Posterior cingulate gyrus (tissue), 11 donors: Measurements from ENCODE around the gene HPCAL1.

Source experiments
- DNase-seq, 10 donors: peaks; one replicate each; pipeline versions ENCODE4 v3.0.0 to v3.0.0-alpha.2; 2020 to 2021; ENCODE audit warnings: mixed read lengths in 3 of 10
- intact Hi-C: fragments of 100-400 bp; cut with DNase I; formaldehyde crosslinking; loops from one replicate; pipeline ENCODE4 v1.15.1; 2023

The HPCAL1 gene

DNA sequence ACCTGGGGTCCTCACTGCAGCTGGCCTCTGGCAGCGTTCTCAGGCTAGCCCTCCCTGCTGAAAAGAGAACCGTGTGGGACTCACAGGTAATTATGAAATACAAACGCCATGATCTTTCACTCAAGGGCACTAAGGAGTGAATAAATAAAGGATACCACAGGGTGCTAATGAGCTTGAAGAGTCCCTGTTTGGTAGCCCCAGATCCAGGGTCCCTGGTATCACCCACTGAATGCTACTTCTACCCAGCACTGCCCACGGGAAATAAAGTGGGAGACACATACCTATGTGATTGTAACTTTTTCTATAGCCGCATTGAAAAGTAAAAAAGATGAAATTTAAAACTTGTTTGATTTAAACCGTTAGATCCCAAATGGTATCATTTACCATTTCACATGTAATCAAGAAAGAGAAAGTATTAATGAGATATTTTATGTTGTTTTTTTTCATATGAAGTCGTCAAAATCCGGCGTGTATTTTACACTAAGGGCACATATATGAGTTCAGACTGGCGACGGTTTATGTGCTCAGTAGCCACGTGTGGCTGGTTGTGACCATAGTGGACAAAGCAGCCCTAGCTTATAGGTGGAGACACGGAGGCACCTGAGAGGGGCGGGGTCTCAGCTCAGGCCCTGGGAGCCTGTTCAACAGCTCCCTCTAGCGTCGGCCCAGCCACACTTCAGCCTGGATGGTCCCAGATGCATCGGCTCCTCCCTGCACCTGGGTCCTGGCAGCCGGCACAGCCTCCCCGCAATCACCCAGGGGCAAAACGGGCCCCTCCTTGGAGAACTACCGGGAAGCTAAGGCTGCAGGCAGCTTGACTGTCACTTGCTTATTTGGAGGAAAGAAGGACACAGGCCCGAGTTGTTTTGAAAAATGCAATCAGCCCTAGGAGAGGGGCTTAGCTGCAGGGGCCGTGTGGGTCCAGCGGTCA, 106.2 kb downstream of the HPCAL1 start:
- DNase-seq: peak; percentile 47 to 96 (median 75)
- intact Hi-C loops: loop anchor here (1.0 to 5.0 kb wide), 3 partner anchors 107 to 139 kb away; partner anchors contain the start of gene HPCAL1

DNA sequence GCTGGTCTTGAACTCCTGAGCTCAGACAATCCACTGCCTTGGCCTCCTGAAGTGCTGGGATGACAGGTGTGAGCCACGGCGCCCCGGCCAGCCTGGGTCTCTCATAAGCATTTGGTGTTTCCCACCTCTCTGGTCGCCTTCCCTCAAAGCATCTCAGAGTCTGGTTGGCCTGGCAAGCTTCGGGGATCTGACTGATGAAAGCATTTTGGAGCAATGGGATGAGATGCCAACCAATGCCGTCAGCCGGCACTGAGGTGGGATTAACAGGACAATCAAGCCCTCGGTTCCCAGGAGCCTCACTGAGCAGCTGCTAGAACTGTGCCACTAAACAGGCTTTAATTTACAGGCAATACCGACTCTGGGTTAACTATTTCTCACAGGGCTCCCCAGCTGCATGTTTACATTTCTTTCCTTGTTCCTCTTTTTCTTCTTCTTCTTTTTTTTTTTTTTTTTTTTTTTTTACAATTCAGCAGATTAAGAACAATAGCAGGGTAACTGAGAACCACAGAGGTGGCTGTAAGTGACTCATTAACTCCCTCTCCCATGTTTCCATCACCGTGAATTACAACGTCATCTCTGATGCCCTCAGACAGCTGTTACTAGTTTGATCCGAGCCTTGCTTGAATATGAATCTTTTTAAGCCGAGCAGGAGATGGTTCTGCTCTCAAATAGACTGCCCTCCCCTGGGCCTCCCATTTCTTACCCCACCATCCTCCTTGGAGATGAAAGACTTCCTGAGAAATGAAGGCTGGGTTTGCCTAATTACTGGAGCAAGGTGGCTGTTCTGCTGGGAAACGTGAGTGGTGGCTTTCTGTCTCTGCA, 107.5 kb downstream of the HPCAL1 start:
- intact Hi-C loops: no loop called here
- no peak for DNase-seq

DNA sequence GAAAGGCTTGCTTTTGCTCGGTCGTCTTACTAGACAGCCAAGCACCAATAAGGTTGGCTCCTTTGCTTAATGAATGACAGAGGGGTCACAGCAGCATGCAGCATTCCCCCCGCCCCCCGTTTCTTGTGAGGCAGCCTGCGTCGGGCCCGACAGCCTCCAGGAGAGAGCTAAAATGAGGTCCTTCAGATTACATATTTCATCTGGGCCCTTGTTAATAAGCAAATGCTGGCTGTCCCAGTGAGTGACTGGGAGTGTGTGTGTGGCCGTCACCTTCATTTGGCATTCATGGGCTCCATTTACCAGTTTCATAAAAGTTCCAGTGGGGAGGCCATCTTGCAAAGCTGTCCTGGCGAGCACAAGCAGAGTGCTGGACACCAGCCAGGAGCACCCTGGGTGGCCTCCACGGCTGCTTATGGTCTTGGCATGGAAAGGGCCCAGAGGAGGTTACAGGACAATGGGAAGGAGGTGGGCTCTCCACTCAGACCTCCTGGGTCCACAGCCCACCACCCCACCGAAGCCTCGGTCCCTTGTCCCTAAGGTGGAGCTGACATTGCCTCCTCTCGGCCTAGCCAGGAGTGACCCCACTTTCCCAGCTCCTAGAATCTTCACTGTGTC, 108.2 kb downstream of the HPCAL1 start:
- DNase-seq: no peak

DNA sequence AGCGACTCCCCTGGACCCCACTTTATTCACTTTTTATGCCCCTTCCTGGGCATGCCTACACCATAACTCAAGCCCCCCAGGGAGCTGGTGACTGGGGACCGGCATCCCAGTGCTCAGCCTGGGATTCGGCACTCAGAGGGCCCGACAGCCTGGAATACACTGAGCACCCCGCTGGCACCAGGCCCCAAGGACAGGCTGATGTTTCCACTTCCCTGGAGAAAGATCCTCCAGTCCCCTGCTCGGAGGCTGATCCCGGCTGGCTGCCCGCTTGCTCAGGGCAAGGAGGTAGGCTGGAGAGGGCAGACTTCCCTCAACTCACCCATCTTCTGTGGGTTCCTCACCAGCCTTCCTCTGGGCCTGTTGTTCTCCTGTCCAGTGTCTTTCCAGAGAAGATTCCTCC, 108.9 kb downstream of the HPCAL1 start:
- intact Hi-C loops: no loop called here
- no peak for DNase-seq

More for the DNA sequence above, 108.2 kb downstream of the HPCAL1 start:
- intact Hi-C loops: no loop called here

DNA sequence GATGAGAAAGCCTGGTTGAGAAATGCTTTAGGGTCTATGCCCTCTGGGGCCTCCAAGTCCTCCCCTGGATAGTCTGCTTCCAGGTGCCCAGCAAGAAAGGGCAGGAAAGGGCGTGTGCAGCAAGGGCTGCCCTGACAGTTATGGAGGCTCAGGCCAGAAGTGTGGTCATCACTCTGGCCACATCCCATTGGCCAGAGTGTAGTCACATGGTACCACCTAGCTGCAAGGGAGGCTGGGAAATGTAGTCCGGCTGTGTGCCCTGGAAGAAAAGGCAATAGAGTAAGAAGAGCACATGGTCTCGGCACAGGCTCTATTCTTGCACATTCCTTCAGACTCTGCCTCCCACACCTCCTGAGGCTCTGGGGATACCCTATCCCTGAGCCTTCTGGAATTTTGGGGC, 109.7 kb downstream of the HPCAL1 start:
- DNase-seq: peak in 3 of 10 donors; percentile 35 to 90 (median 42)
- intact Hi-C loops: no loop called here

DNA sequence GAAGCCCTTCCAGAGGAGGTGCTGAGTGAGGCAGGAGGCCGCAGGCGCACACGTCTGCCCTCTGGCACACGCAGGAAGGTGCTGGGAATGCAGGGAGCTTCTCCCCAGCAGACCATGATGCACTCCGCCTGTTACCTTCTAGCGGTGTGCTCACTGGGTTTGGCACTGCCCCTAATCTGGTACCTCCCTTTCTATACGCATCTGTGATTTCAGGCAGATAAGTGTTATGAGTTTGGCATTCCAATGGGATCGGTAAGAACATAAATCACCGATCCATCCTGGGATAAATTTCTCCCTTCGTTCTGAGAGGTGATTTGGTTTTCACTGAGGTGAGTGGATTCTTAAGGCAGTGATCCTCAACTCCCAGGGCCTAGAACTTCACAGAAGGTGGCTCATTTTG, 110.8 kb downstream of the HPCAL1 start:
- intact Hi-C loops: no loop called here
- no peak for DNase-seq

DNA sequence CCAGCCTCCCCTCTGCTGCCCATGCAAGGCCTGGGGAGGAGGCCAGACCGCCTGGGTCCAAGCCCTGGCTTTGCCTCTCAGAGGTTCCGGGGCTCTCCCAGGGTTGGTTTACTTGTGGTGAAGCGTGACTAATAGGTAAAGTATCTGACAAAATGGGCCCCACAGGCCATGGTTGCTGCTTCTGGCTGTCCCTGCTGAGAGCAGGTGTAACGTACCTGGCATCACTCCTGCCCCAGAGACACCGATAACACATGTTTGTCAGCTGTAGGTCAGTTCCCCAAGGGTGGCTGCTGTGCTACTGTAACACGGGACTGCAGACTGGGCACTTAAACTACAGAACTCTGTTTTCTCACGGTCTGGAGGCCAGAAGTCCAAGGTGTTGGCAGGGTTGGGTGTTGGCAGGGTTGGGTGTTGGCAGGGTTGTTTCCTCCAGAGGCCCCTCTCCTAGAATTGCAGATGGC, 111.3 kb downstream of the HPCAL1 start:
- intact Hi-C loops: no loop called here
- DNase-seq: no peak

DNA sequence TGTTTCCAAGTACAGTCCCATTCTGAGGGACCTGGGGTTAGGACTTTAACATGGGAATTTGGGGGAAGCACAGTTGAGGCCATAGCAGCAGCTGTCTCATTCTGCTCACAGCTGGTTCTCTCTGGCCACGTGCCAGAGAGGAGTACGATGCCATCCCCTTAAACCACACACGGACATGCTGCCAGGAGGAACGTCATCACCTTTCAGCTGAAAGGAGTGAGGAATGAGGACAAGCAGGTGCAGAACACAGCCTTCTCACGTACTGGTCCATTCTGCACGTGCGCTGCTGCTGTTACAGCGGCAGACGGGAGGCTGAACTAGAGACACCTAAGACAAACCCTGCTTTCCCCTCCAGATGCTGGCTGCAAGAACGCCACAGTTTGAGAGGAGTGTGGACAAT, 111.9 kb downstream of the HPCAL1 start:
- intact Hi-C loops: no loop called here
- DNase-seq: no peak

DNA sequence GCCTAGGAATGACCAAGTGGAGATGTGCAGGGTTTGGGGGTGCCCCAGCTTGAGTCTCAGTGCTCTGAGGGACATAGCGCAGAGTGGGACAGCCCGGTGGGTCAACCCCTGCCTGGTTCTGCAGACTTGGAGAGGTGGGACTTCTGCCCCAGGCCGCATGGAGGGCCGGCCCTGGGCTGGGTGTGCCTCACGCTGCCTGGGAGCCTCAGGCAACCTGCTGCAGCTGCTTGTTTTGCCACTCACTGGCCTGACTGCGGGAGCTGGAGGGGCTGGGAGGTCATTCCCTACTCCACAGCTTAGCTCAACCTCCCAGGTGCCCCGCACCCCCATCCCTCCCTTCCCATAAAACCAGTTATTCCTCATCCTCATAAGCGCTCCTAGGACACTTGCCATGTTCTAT, 112.3 kb downstream of the HPCAL1 start:
- intact Hi-C loops: no loop called here
- DNase-seq: no peak

DNA sequence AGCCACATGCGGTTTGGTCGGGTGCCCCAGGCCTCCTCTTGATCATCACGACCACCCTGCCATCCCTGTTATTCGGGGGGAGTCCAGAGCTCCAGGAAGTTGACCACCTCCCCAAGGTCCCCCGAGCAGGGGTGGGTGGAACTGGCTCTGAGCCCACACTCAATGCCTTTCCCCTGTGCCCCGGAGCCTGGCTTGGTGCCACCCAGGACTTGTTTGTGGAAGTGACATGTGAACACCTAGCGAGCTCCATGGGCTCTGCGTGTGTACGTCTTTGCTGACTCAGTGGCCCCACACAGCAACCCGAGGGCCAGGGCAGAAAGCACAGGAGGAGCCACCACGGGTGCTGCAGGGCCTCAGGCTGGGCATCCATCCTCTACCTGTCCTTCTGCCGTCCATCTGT, 112.9 kb downstream of the HPCAL1 start:
- intact Hi-C loops: no loop called here
- DNase-seq: no peak

DNA sequence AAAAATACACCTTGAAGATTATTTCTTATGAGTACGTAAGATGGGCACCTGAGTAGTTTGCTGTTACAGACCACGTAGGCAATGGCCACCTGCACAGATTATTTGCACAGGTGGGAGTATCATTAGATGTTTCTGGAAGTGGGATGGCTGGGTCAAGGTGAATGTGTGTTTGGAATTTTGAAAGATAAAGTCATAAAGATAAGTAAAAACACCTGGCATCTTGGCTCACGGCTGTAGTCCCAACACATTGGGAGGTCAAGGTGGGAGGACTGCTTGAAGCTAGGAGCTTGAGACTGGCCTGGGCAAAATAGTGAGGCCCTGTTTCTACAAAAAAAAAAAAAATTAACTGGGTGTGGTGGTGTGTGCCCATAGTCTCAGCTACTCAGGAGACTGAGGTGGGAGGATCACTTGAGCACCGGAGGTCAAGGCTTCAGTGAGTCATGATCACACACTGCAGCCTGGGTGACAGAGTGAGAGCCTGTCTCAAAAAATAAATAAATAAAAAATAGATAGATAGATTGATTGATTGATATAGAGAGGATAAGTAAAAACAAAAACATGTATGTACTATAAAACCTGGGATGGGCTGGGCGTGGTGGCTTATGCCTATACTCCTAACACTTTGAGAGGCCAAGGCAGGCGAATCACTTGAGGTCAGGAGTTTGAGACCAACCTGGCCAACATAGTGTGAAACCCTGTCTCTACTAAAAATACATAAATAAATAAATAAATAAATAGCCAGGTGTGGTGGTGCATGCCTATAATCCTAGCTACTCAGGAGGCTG, 115.0 kb downstream of the HPCAL1 start:
- intact Hi-C loops: no loop called here

DNA sequence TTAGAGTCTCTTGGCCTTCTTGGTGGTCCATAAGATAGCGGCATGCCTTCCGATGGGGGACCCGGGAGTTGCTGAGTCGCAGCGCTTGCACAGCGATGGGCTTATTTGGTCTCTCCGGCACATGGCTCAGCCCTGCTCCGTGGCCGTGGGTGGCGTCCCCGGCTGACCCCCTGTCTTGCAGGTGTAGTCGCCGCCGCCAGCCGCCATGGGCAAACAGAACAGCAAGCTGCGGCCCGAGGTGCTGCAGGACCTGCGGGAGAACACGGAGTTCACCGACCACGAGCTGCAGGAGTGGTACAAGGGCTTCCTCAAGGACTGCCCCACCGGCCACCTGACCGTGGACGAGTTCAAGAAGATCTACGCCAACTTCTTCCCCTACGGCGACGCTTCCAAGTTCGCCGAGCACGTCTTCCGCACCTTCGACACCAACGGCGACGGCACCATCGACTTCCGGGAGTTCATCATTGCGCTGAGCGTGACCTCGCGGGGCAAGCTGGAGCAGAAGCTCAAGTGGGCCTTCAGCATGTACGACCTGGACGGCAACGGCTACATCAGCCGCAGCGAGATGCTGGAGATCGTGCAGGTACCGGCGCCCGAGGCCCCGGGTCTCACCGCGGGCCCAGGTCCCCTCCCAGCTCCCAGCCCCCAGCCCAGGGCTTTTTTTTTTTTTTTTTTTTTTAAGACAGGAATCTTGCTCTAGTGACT, 117.0 kb downstream of the HPCAL1 start:
- intact Hi-C loops: no loop called here
- peak in 1 of 10 donors; percentile 77 for DNase-seq

More for the DNA sequence above, 115.0 kb downstream of the HPCAL1 start:
- no peak for DNase-seq

DNA sequence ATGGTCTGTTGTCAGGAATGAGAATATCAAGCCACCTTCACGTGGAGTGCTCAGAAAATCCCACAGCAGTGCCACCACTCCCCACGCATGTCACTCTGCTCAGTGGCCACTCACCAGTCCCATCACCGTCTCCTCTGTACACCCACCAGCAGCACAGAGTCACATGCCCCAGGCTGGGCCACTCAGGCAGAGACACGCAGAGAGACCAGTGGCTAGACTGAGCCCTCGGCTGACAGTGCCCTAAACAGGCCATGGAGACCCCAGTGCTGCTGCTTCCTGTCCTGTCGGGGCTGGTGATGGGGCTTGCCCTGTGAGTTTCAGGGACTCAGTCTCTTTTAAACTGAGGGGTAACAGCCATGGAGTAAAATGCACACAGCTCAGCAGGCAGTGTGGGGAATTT, 119.5 kb downstream of the HPCAL1 start:
- intact Hi-C loops: no loop called here
- DNase-seq: peak in 2 of 10 donors; percentile 49 to 63

DNA sequence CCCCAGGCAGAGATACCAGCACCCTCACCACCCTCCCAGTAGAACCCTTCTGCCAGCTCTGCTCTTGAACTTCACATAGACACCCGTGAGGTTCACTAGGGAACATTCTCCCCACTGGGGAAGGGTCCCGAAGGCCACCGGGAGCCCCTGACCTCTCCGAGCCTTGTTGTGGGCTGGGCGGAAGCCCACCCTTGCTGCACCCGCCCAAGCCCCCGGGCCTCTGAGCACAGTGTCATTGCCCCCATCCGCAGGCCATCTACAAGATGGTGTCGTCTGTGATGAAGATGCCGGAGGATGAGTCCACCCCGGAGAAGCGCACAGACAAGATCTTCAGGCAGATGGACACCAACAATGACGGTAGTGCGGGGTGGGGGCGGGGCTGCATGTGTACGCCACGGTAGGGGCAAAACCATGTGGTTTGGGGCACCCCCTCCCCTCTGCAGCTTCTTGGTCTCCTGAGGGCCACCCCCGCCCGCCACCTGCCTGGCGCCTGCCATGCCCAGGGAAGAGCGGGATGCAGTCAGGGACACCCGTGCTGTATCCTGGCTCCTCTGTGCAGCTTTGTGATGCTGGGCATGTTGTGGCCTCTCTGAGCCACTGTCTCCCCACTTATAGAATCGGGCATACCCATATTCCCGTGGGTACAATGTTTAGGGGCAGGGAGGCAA, 120.2 kb downstream of the HPCAL1 start:
- peak in 2 of 10 donors; percentile 59 to 71 for DNase-seq
- intact Hi-C loops: no loop called here

DNA sequence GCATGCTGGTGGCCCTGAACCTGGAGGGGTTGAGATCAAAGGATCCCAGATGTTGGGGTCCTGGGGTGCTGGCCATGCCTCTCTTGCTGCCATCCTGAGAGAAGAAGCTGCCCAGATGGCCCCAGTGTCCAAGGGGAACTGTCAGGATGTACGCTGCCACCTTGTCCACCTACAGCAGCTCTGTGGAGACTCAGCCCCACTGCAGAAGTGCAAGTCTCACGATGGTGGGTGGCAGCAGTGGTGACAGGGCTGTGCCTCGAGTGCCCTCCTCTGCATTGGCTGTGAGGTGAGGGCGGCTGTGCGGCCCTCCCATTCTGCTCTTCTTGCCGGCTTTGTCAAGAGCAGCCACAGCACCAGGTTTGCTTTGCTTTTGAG, 120.7 kb downstream of the HPCAL1 start:
- intact Hi-C loops: no loop called here
- DNase-seq: peak in 1 of 10 donors; percentile 64

DNA sequence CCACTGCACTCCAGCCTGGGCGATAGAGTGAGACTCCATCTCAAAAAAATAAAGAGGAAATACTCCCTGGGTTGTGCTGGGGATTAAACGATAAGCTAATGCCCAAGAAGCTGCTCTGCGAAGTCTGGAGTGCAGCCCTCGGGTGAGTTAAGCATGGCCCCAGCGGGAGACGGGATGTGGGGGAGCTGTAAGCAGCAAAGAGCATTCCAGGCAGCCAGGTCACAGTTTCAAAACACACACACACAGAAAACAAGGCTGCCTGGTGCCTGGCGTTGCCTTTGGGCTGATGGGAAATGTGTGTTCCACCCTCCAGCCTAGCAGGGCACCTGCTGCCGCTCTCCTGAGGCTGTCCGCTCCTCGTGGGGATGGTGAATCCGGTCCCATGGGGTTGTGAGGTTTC, 121.3 kb downstream of the HPCAL1 start:
- intact Hi-C loops: no loop called here
- DNase-seq: peak in 1 of 10 donors; percentile 59

DNA sequence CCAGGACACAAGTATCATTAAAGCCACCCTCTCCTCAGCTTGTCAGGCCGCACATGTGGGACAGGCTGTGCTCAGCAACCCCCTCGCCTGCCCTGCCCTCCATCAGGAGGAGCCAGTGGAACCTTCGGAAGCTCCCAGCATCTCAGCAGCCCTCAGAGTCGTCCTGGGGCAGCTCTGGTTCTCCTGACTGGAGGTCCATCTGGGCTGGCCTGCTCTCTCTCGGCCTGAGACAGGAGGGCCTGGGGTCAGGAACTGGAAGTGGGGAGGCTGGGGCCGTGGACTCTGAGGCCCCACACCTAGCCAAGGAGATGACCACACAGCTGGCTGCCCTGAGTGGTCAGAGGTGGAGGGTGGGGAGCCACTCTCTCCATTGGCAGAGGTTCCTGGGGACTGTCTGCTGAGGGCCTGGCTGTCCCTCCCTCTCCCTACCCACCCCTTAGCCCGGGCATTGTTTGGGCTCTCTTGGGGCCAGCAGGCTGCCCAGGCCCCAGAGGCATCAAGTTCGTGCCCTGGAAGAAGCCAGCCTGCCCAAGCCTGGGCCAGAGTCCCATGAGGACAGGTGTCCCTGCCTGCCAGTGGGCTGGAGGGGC, 122.3 kb downstream of the HPCAL1 start:
- intact Hi-C loops: no loop called here
- DNase-seq: peak in 2 of 10 donors; percentile 28 to 80

DNA sequence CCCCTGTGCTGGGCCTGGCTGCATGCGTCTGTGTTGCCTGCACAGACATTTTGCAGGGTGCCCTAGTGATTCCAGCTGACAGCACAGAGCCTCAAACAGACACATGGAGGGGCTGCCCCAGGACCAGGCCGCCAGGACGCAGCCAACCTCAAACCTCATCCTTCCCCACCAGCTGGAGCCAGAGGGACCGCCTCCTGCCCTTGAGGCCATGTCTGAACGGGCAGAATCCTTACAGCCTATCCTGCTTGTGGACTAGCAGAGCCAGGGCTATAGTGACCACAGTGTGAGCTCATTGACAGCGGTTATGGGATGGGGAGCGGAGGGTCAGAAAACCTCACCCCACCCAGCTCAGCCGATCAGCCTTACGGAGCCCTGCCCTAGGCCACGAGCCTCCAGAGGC, 123.0 kb downstream of the HPCAL1 start:
- peak in 2 of 10 donors; percentile 14 to 55 for DNase-seq
- intact Hi-C loops: no loop called here
